DMS79 (cell line): ENCODE measurements around the gene LMBR1.

Experiments used
- DNase-seq: peaks from one replicate; lab custom pipeline; 2025; lab: John Stamatoyannopoulos, UW

LMBR1 gene

GRCh38 chr7:156692849-156693248 is 200.1 kb downstream of the LMBR1 start:
- no peak for DNase-seq

GRCh38 chr7:156691764-156692163 is 201.2 kb downstream of the LMBR1 start:
- DNase-seq, result no peak

GRCh38 chr7:156684661-156685060 is 208.3 kb downstream of the LMBR1 start:
- no peak for DNase-seq

- DNase-seq, result no peak
Measured at GRCh38 chr7:156684251-156684650, 208.7 kb downstream of the LMBR1 start.

GRCh38 chr7:156682928-156683327 is 210.1 kb downstream of the LMBR1 start:
- no peak for DNase-seq

GRCh38 chr7:156680281-156680680 is 212.7 kb downstream of the LMBR1 start:
- no peak for DNase-seq

GRCh38 chr7:156677374-156678054 is 215.5 kb downstream of the LMBR1 start:
- DNase-seq, result no peak

- no peak for DNase-seq
Measured at GRCh38 chr7:156676263-156676662, 216.7 kb downstream of the LMBR1 start.

GRCh38 chr7:156675721-156676120 is 217.3 kb downstream of the LMBR1 start:
- DNase-seq, result peak; percentile 13

GRCh38 chr7:156673902-156674301 is 219.1 kb downstream of the LMBR1 start:
- no peak for DNase-seq

GRCh38 chr7:156673454-156673853 is 219.5 kb downstream of the LMBR1 start:
- no peak for DNase-seq

- no peak for DNase-seq
Measured at GRCh38 chr7:156669035-156669828, 223.8 kb downstream of the LMBR1 start.

- no peak for DNase-seq
Measured at GRCh38 chr7:156668130-156668741, 224.7 kb downstream of the LMBR1 start.

- no peak for DNase-seq
Measured at GRCh38 chr7:156667110-156667426, 225.9 kb downstream of the LMBR1 start.

- DNase-seq, result no peak
Measured at GRCh38 chr7:156666368-156667109, 226.4 kb downstream of the LMBR1 start.

GRCh38 chr7:156665101-156665500 is 227.9 kb downstream of the LMBR1 start:
- no peak for DNase-seq

GRCh38 chr7:156662277-156662676 is 230.7 kb downstream of the LMBR1 start:
- no peak for DNase-seq

GRCh38 chr7:156661637-156662036 is 231.3 kb downstream of the LMBR1 start:
- DNase-seq, result no peak

- DNase-seq, result no peak
Measured at GRCh38 chr7:156659961-156660360, 233.0 kb downstream of the LMBR1 start.

- DNase-seq, result no peak
Measured at GRCh38 chr7:156659203-156659602, 233.8 kb downstream of the LMBR1 start.

- no peak for DNase-seq
Measured at GRCh38 chr7:156657681-156658080, 235.3 kb downstream of the LMBR1 start.

- no peak for DNase-seq
Measured at GRCh38 chr7:156656598-156656997, 236.4 kb downstream of the LMBR1 start.

GRCh38 chr7:156655983-156656382 is 237.0 kb downstream of the LMBR1 start:
- no peak for DNase-seq
